Transverse colon (tissue), 4 donors: ENCODE measurements around the gene TMEM131L. TPM values are rescaled to one million over a fixed set of nuclear protein-coding genes. Genes with fewer than 3 reads are reported as not detected.

Experiments used
- DNase-seq: peaks from one replicate; pipeline ENCODE4 v3.0.0-alpha.2; 2019
- H3K27ac ChIP-seq, 4 donors: fragments of 200-600 bp; sonication (generic); 2 replicates each; pipeline ENCODE4 v1.5.1; 2016 to 2018; ENCODE audit warnings: inconsistent platforms in 4 of 4
- H3K27me3 ChIP-seq: fragments of 200-600 bp; sonication (generic); 2 replicates; pipeline ENCODE4 v1.5.1; 2017; ENCODE audit warnings: inconsistent platforms
- H3K36me3 ChIP-seq, 4 donors: fragments of 200-600 bp; sonication (generic); 2 replicates each; pipeline ENCODE4 v1.5.1; 2017 to 2019; ENCODE audit warnings: inconsistent platforms in 4 of 4
- H3K4me1 ChIP-seq, 4 donors: fragments of 200-600 bp; sonication (generic); 2 replicates each; pipeline ENCODE4 v1.5.1; 2017 to 2020; ENCODE audit warnings: inconsistent platforms in 4 of 4
- H3K4me3 ChIP-seq, 4 donors: fragments of 200-600 bp; sonication (generic); 1 replicate in 1 of 4; 2 replicates in 3 of 4; pipeline versions ENCODE4 v1.5.1 to v1.6.1; 2017 to 2019; ENCODE audit warnings: inconsistent platforms in 4 of 4
- H3K9me3 ChIP-seq, 2 donors: fragments of 200-600 bp; sonication (generic); 2 replicates each; pipeline ENCODE4 v1.5.1; 2017 to 2019; ENCODE audit warnings: inconsistent platforms in 2 of 2
- CTCF ChIP-seq, 5 experiments: fragments of 200-600 bp in 3 of 5; fragments of 450-650 bp in 2 of 5; sonication (generic) in 3 of 5; IDR thresholded peaks; 1 replicate in 2 of 5; 2 replicates in 3 of 5; pipeline ENCODE4 v1.5.1; 2016 to 2017; ENCODE audit warnings: antibody characterized with exemption in 5 of 5, inconsistent platforms in 3 of 5, mild to moderate bottlenecking in 2 of 5, moderate library complexity in 1 of 5
- EP300 ChIP-seq: sonication (generic); formaldehyde crosslinking; IDR thresholded peaks from one replicate; pipeline ENCODE4 v1.6.1; 2017; ENCODE audit warnings: antibody characterized with exemption, low read depth
- POLR2A ChIP-seq: fragments of 450-650 bp; IDR thresholded peaks from one replicate; pipeline ENCODE4 v1.6.1; 2016; ENCODE audit warnings: antibody characterized with exemption, mild to moderate bottlenecking, moderate library complexity
- POLR2AphosphoS5 ChIP-seq, 3 donors: sonication (generic); formaldehyde crosslinking; IDR thresholded peaks; one replicate each; pipeline ENCODE4 v1.6.1; 2016; ENCODE audit warnings: antibody characterized with exemption in 3 of 3
- WGBS, 2 donors: methylation state at CpG; one replicate each; pipeline ENCODE4 v1.1.5; 2018; ENCODE audit warnings: low coverage in 1 of 2; 5-methylcytosine and 5-hydroxymethylcytosine counted together
- in situ Hi-C, 4 donors: fragments of 200-750 bp; cut with MboI; loops; one replicate each; pipeline versions ENCODE4 v1.15.0 to v1.15.1; 2017; ENCODE audit warnings: low sequenced_read_pairs in 3 of 4, low pct_ligation_motif_present in 1 of 4, low pct_unique_long_range_greater_than_20kb in 1 of 4
- intact Hi-C: fragments of 100-400 bp; cut with DNase I; formaldehyde crosslinking; loops from one replicate; pipeline ENCODE4 v1.15.1; 2023; ENCODE audit warnings: low total_unique reads
- total RNA-seq, 4 donors: library from RNA; depleted of rRNA; stranded (reverse); fragments of >200 nt; gene quantifications; one replicate each; pipeline ENCODE4 v1.1.0, GENCODE V29; 2016

Gene TMEM131L
- total RNA-seq, 4 donors from 2014 or later: 5.2 to 14.8 (median 8.3) TPM

- Histone ChIP-seq H3K27ac (no peak overlapping the region), H3K36me3 (no peaks in the 10 kb centered on the region), H3K27me3 (no peaks in the 10 kb centered on the region), H3K4me3 (no peak overlapping the region), H3K9me3 (no peaks in the 10 kb centered on the region), H3K4me1 (peaks cover 0 to 50% (median 26%) of the 10 kb centered on the region in 4 donors)
- no peak for DNase-seq
- intact Hi-C loops: no loop called here
- in situ Hi-C loops: no loop called here
- no peak for TF ChIP-seq POLR2AphosphoS5 (IDR thresholded peaks at IDR 0.05)
- TF ChIP-seq CTCF (IDR thresholded peaks at IDR 0.05): no peak
- TF ChIP-seq POLR2A: no peak
- no peak for TF ChIP-seq EP300
- 77 to 82% methylated on average over 4 of the region's 4 CpGs for WGBS, 2 donors
Observed at GRCh38 chr4:153520227-153520626, 54.1 kb downstream of the TMEM131L start.

- Histone ChIP-seq H3K27me3 (no peaks in the 10 kb centered on the region), H3K4me3 (no peak overlapping the region), H3K4me1 (peaks cover 0 to 53% (median 26%) of the 10 kb centered on the region in 4 donors), H3K9me3 (no peaks in the 10 kb centered on the region), H3K27ac (no peak overlapping the region), H3K36me3 (no peaks in the 10 kb centered on the region)
- TF ChIP-seq POLR2AphosphoS5 (IDR thresholded peaks at IDR 0.05) (no peak), POLR2A (no peak), CTCF (IDR thresholded peaks at IDR 0.05) (no peak), EP300 (no peak)
- DNase-seq: no peak
- in situ Hi-C loops: no loop called here
- intact Hi-C loops: no loop called here
- 57 to 65% methylated on average over 4 to 8 of the region's 8 CpGs for WGBS, 2 donors
Observed at GRCh38 chr4:153520801-153521329, 54.7 kb downstream of the TMEM131L start.

GRCh38 chr4:153521478-153521877 is 55.3 kb downstream of the TMEM131L start:
- WGBS, 2 donors: 77 to 86% methylated on average over 8 to 10 of the region's 10 CpGs
- no peaks in the 10 kb centered on the region for H3K9me3 ChIP-seq
- TF ChIP-seq POLR2A (no peak), CTCF (IDR thresholded peaks at IDR 0.05) (no peak), EP300 (no peak), POLR2AphosphoS5 (IDR thresholded peaks at IDR 0.05) (no peak)
- peaks cover 0 to 53% (median 26%) of the 10 kb centered on the region in 4 donors for H3K4me1 ChIP-seq
- H3K27ac ChIP-seq: no peak overlapping the region
- in situ Hi-C loops: no loop called here
- DNase-seq: no peak
- no peaks in the 10 kb centered on the region for H3K27me3 ChIP-seq
- H3K4me3 ChIP-seq: no peak overlapping the region
- intact Hi-C loops: no loop called here
- no peaks in the 10 kb centered on the region for H3K36me3 ChIP-seq

GRCh38 chr4:153521999-153522801 is 56.0 kb downstream of the TMEM131L start:
- no peaks in the 10 kb centered on the region for H3K27me3 ChIP-seq
- 76 to 82% methylated on average over 11 to 17 of the region's 17 CpGs for WGBS, 2 donors
- DNase-seq: no peak
- no peaks in the 10 kb centered on the region for H3K9me3 ChIP-seq
- no peak for TF ChIP-seq CTCF (IDR thresholded peaks at IDR 0.05)
- no peak for TF ChIP-seq POLR2AphosphoS5 (IDR thresholded peaks at IDR 0.05)
- no peak for TF ChIP-seq EP300
- TF ChIP-seq POLR2A: no peak
- no peak overlapping the region for H3K4me3 ChIP-seq
- intact Hi-C loops: no loop called here
- no peaks in the 10 kb centered on the region for H3K36me3 ChIP-seq
- H3K4me1 ChIP-seq: peaks cover 0 to 53% (median 26%) of the 10 kb centered on the region in 4 donors
- in situ Hi-C loops: no loop called here
- peak overlapping the region in 3 of 4 donors; percentile 0 to 41 (median 10) for H3K27ac ChIP-seq
